ENCODE results near the gene DCTN2. TPM values are rescaled to one million over a fixed set of nuclear protein-coding genes. Genes with fewer than 3 reads are reported as not detected.

Gene DCTN2
- total and polyA plus RNA-seq, 2 donors (not counting 3 experiments of a cell fraction or from before 2014, with no cell fraction given), result 146 to 161 TPM

GRCh38 chr12:57527184-57527583, 19.8 kb downstream of the DCTN2 start:
- intact Hi-C loops (cut with micrococcal nuclease), result no loop called here
- no peaks in the 10 kb centered on the region for H3K27me3 ChIP-seq (ENCODE audit: control insufficient read depth in 2 of 2, insufficient read depth in 2 of 2, low read length in 2 of 2)
- no peaks in the 10 kb centered on the region for H3K9me1 ChIP-seq (replicated peaks; ENCODE audit: control insufficient read depth, extremely low read depth, insufficient read depth, low read length)
- H4K20me1 ChIP-seq (replicated peaks; ENCODE audit: control insufficient read depth, extremely low read depth, insufficient read depth, low read length), result no peaks in the 10 kb centered on the region
- no peaks in the 10 kb centered on the region for H3K9me3 ChIP-seq (replicated peaks; ENCODE audit: control insufficient read depth, insufficient read depth, low read length)
- H3K9ac ChIP-seq (replicated peaks; ENCODE audit: extremely low read depth, insufficient read depth, low read length), result no peak overlapping the region
- H3K4me3 ChIP-seq (replicated peaks in 1 of 3; ENCODE audit: insufficient read depth in 1 of 3, low read depth in 1 of 3, low read length in 3 of 3), result no peak overlapping the region
- TF ChIP-seq GATA2 (IDR thresholded peaks at IDR 0.05; ENCODE audit: insufficient read depth, insufficient read length, low read depth, low read length) (no peak), POLR2A (IDR thresholded peaks at IDR 0.05; ENCODE audit: low read depth, low read length) (no peak), JUN (IDR thresholded peaks at IDR 0.05; ENCODE audit: borderline replicate concordance, insufficient read depth, insufficient read length, low read depth) (no peak), MAX (IDR thresholded peaks at IDR 0.05; ENCODE audit: insufficient read depth, insufficient read length) (no peak), MYC (IDR thresholded peaks at IDR 0.05; ENCODE audit: low read depth, low read length) (no peak)
- BruUV-seq (replicated peaks), result no TSS peak
- no peak overlapping the region for H3K27ac ChIP-seq (ENCODE audit: insufficient read depth, low read depth, low read length)
- dilution Hi-C loops (cut with MboI; ENCODE audit: extremely low pct_ligation_motif_present, low sequenced_read_pairs), result no loop called here
- DNase-seq (ENCODE audit: low read depth, low spot score) (no peak), FAIRE-seq (no peak)
- H2AFZ ChIP-seq (ENCODE audit: low read depth, low read length), result no peak overlapping the region
- H3K36me3 ChIP-seq (ENCODE audit: control insufficient read depth in 2 of 2, extremely low read depth in 1 of 2, insufficient read depth in 2 of 2, low read length in 2 of 2), result peaks cover 21 to 46% of the 10 kb centered on the region in 2 experiments
- POLR2A ChIA-PET, result no interaction called here
- peaks cover 20% of the 10 kb centered on the region for H3K79me2 ChIP-seq (ENCODE audit: control insufficient read depth, insufficient read depth, low read length)
- peaks cover 15% of the 10 kb centered on the region for H3K4me1 ChIP-seq (ENCODE audit: control insufficient read depth, extremely low read depth, insufficient read depth, low read length)
- CTCF ChIA-PET, result no interaction called here
- H3K4me2 ChIP-seq (ENCODE audit: insufficient read depth, low read length), result no peak overlapping the region

GRCh38 chr12:57526477-57527126, 20.4 kb downstream of the DCTN2 start:
- no peaks in the 10 kb centered on the region for H3K9me1 ChIP-seq (replicated peaks; ENCODE audit: control insufficient read depth, extremely low read depth, insufficient read depth, low read length)
- no peak overlapping the region for H2AFZ ChIP-seq (ENCODE audit: low read depth, low read length)
- H3K9ac ChIP-seq (replicated peaks; ENCODE audit: extremely low read depth, insufficient read depth, low read length), result no peak overlapping the region
- H3K4me2 ChIP-seq (ENCODE audit: insufficient read depth, low read length), result no peak overlapping the region
- intact Hi-C loops (cut with micrococcal nuclease), result no loop called here
- H4K20me1 ChIP-seq (replicated peaks; ENCODE audit: control insufficient read depth, extremely low read depth, insufficient read depth, low read length), result no peaks in the 10 kb centered on the region
- no peak overlapping the region for H3K27ac ChIP-seq (ENCODE audit: insufficient read depth, low read depth, low read length)
- H3K4me1 ChIP-seq (ENCODE audit: control insufficient read depth, extremely low read depth, insufficient read depth, low read length), result peaks cover 21% of the 10 kb centered on the region
- no peaks in the 10 kb centered on the region for H3K27me3 ChIP-seq (ENCODE audit: control insufficient read depth in 2 of 2, insufficient read depth in 2 of 2, low read length in 2 of 2)
- peaks cover 20% of the 10 kb centered on the region for H3K79me2 ChIP-seq (ENCODE audit: control insufficient read depth, insufficient read depth, low read length)
- POLR2A ChIA-PET, result no interaction called here
- no peak for TF ChIP-seq CTCF (IDR thresholded peaks at IDR 0.05; ENCODE audit: extremely low read depth in 1 of 2, insufficient read depth in 1 of 2, low read depth in 1 of 2, low read length in 2 of 2)
- TF ChIP-seq MYC (IDR thresholded peaks at IDR 0.05; ENCODE audit: low read depth, low read length), result no peak
- no peak for TF ChIP-seq POLR2A (IDR thresholded peaks at IDR 0.05; ENCODE audit: low read depth, low read length)
- TF ChIP-seq EZH2 (IDR thresholded peaks at IDR 0.05; ENCODE audit: borderline replicate concordance, low read depth, low read length, severe bottlenecking), result no peak
- CTCF ChIA-PET, result interaction anchor here (1.5 kb wide), 1 partner anchor 12 kb away, joined by 4 read pairs; no protein-coding TSS in a partner anchor
- H3K4me3 ChIP-seq (replicated peaks in 1 of 3; ENCODE audit: insufficient read depth in 1 of 3, low read depth in 1 of 3, low read length in 3 of 3), result no peak overlapping the region
- peaks cover 17 to 41% of the 10 kb centered on the region in 2 experiments for H3K36me3 ChIP-seq (ENCODE audit: control insufficient read depth in 2 of 2, extremely low read depth in 1 of 2, insufficient read depth in 2 of 2, low read length in 2 of 2)
- DNase-seq (ENCODE audit: low read depth, low spot score), result no peak
- H3K9me3 ChIP-seq (replicated peaks; ENCODE audit: control insufficient read depth, insufficient read depth, low read length), result no peaks in the 10 kb centered on the region
- dilution Hi-C loops (cut with MboI; ENCODE audit: extremely low pct_ligation_motif_present, low sequenced_read_pairs), result no loop called here
- TSS peak; percentile 6 for BruUV-seq (replicated peaks)
- no peak for FAIRE-seq

Measured in endothelial cell of umbilical vein (primary cell).